HEK293T (cell line): ENCODE results near the gene HTR1A.

Experiments
- ARNT ChIP-seq: fragments of 450-650 bp; IDR thresholded peaks from 2 replicates; pipeline ENCODE4 v1.6.1; 2017; ENCODE audit warnings: mild to moderate bottlenecking
- FOXM1 ChIP-seq: fragments of 450-650 bp; IDR thresholded peaks from 2 replicates; pipeline ENCODE4 v1.6.1; 2017; ENCODE audit warnings: mild to moderate bottlenecking, borderline replicate concordance
- L3MBTL2 ChIP-seq: fragments of 450-650 bp; conservative IDR thresholded peaks from 2 replicates; pipeline ENCODE4 v1.6.1; 2016; ENCODE audit warnings: mild to moderate bottlenecking

- no peak for TF ChIP-seq ARNT
- TF ChIP-seq FOXM1 = no peak
- no peak for TF ChIP-seq L3MBTL2
Measured at GRCh38 chr5:63962279-63962678, at the start of gene HTR1A.
